Osteocyte (in vitro differentiated cells): ENCODE measurements around the gene CHRNB1. TPM values are rescaled to one million over a fixed set of nuclear protein-coding genes. Genes with fewer than 3 reads are reported as not detected.

ENCODE experiments used
- DNase-seq: peaks from one replicate; pipeline ENCODE4 v3.0.0; 2021; ENCODE audit warnings: mixed read lengths; ENCODE audit not compliant: unreplicated experiment; ENCODE audit errors: extremely low spot score
- H3K27ac Mint-ChIP-seq: one replicate; pipeline ENCODE4 v1.8.0; 2021; ENCODE audit warnings: mild to moderate bottlenecking, mixed read lengths; ENCODE audit not compliant: unreplicated experiment
- H3K27me3 Mint-ChIP-seq: one replicate; pipeline ENCODE4 v1.8.0; 2021; ENCODE audit warnings: mixed read lengths; ENCODE audit not compliant: unreplicated experiment
- H3K36me3 Mint-ChIP-seq: one replicate; pipeline ENCODE4 v1.8.0; 2021; ENCODE audit warnings: mixed read lengths; ENCODE audit not compliant: unreplicated experiment
- H3K4me1 Mint-ChIP-seq: one replicate; pipeline ENCODE4 v1.8.0; 2021; ENCODE audit warnings: mixed read lengths; ENCODE audit not compliant: unreplicated experiment
- H3K4me3 Mint-ChIP-seq: one replicate; pipeline ENCODE4 v1.8.0; 2021; ENCODE audit warnings: mild to moderate bottlenecking, moderate library complexity, mixed read lengths; ENCODE audit not compliant: unreplicated experiment
- H3K9me3 Mint-ChIP-seq: one replicate; pipeline ENCODE4 v1.8.0; 2021; ENCODE audit warnings: mixed read lengths; ENCODE audit not compliant: unreplicated experiment
- CTCF ChIP-seq: fragments of 200-600 bp; sonication (generic); IDR thresholded peaks from 2 replicates; pipeline ENCODE4 v1.5.0; 2021; ENCODE audit warnings: antibody characterized with exemption, mild to moderate bottlenecking, moderate library complexity
- total RNA-seq: library from RNA; stranded (reverse); gene quantifications from 2 replicates; pipeline ENCODE4 v1.2.1, GENCODE V29; 2021

The CHRNB1 gene
- total RNA-seq, 1 donor from 2014 or later = 9.3 TPM

GRCh38 chr17:7459961-7460545 is 15.2 kb downstream of the CHRNB1 start:
- H3K27me3 Mint-ChIP-seq = no peaks in the 10 kb centered on the region
- no peak overlapping the region for H3K27ac Mint-ChIP-seq
- DNase-seq = no peak
- no peak for TF ChIP-seq CTCF
- H3K4me1 Mint-ChIP-seq = peaks cover 15% of the 10 kb centered on the region
- H3K4me3 Mint-ChIP-seq = no peak overlapping the region
- no peaks in the 10 kb centered on the region for H3K9me3 Mint-ChIP-seq
- peaks cover 10% of the 10 kb centered on the region for H3K36me3 Mint-ChIP-seq

- H3K27me3 Mint-ChIP-seq = no peaks in the 10 kb centered on the region
- H3K4me1 Mint-ChIP-seq = peaks cover 9% of the 10 kb centered on the region
- peaks cover 10% of the 10 kb centered on the region for H3K36me3 Mint-ChIP-seq
- H3K27ac Mint-ChIP-seq = no peak overlapping the region
- H3K9me3 Mint-ChIP-seq = no peaks in the 10 kb centered on the region
- no peak for TF ChIP-seq CTCF
- no peak overlapping the region for H3K4me3 Mint-ChIP-seq
- no peak for DNase-seq
Measured at GRCh38 chr17:7460850-7461660, 16.2 kb downstream of the CHRNB1 start.

DNA sequence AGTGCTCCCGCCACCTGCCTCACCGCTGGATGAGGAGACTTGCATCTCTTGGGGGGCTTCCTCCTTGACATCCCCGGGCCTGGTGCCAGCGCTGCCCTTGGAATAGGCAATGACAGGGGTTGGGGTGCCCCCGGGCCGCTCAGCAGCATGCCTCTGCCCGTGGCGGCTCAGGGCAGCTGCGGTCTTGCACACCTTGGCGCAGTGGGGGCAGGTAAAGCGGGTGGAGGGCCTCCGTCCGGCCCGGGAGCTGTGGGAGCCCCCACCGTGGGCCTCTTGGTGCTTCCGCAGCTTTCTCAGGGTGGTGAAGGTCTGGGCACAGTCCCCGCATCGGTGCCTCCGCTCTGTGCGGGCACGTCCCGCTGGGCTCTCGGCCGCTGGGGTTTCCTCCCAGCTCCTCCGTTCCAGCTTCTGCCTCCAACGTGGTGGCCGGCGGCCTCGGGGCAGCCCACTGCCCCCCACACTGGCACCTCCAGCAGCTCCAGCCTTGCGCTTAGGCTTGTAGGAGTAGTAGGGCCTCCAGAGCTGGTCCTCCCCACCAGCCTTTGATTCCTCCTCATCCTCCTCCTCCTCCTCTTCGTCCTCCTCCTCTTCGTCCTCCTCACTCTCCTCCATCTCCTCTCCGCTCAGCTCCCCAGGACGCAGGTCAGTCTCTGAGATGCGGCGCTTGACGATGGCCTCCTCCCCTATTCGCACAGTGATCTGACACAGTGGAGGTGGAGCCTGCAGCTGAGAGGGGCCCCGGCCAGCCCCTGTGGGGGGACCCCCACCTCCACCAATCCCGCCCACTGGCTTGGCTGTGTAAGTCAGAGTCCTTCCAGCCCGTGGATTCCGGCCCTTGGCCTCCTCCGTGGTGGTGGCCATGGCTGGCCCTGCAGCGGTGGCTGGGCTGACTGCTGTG is 17.9 kb downstream of the CHRNB1 start:
- no peaks in the 10 kb centered on the region for H3K27me3 Mint-ChIP-seq
- H3K4me3 Mint-ChIP-seq = no peak overlapping the region
- peaks cover 16% of the 10 kb centered on the region for H3K36me3 Mint-ChIP-seq
- no peak for TF ChIP-seq CTCF
- DNase-seq = no peak
- peaks cover under 1% of the 10 kb centered on the region for H3K4me1 Mint-ChIP-seq
- no peaks in the 10 kb centered on the region for H3K9me3 Mint-ChIP-seq
- H3K27ac Mint-ChIP-seq = no peak overlapping the region

DNA sequence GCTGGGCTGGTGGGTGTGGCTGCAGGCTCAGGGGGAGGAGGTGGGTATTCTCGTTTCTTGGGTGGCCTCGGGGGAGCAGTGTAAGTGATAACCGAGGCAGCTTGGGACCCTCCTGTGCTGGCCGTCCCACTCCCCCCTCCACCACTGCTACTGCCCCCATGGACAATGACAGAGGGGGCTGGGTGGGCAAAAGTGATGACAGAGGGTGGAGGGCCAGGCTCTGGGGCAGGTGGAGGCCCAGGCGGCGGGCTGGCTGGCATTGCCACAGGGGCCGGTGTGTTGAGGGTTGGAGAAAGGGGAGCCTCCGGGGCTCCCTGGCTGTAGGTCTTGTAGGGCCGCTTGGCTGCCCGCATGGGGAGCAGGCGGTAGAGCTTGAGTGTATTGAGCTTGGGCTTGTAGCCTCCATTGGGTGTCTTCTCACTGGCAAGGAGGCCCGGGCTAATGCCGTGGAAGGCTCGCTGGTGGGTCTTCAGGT is 18.5 kb downstream of the CHRNB1 start:
- no peak for TF ChIP-seq CTCF
- no peak overlapping the region for H3K27ac Mint-ChIP-seq

More for the DNA sequence above, 18.5 kb downstream of the CHRNB1 start:
- Mint-ChIP-seq H3K36me3 (peaks cover 16% of the 10 kb centered on the region), H3K27me3 (no peaks in the 10 kb centered on the region), H3K4me1 (no peaks in the 10 kb centered on the region), H3K4me3 (no peak overlapping the region), H3K9me3 (no peaks in the 10 kb centered on the region)
- DNase-seq = no peak
